HCT116 (cell line): Measurements from ENCODE around the gene MBTPS1. TPM values are rescaled to one million over a fixed set of nuclear protein-coding genes. Genes with fewer than 3 reads are reported as not detected.

Source experiments
- ATAC-seq: fragments of 200-7000 bp; cut with Tn5 transposase; 2 replicates; pipeline ENCODE4 v1.9.1; 2020; ENCODE audit warnings: mild to moderate bottlenecking, moderate library complexity
- BruUV-seq: library from RNA; stranded (reverse); fragments of 400-500 nt; replicated peaks from 2 replicates; lab custom pipeline; 2021; lab: Mats Ljungman, UMichigan
- CTCF ChIA-PET: fragments of 300-600 bp; sonication (Branson Sonifier 250); formaldehyde crosslinking; loops from one replicate; lab custom pipeline; 2021; ENCODE audit warnings: antibody characterized with exemption; lab: Charles Lee
- POLR2A ChIA-PET: fragments of 300-600, 350-600 bp; sonication (Branson Sonifier 250); formaldehyde crosslinking; loops from one replicate; lab custom pipeline; 2021; ENCODE audit warnings: antibody characterized with exemption; lab: Charles Lee
- RAD21 ChIA-PET, 2 experiments: fragments of 300-600 bp; sonication (Branson Sonifier 250); formaldehyde crosslinking; loops; one replicate each; lab custom pipeline; 2023; ENCODE audit warnings: low total read pairs in 2 of 2; ENCODE audit not compliant: uncharacterized antibody in 2 of 2, unreplicated experiment in 2 of 2, low non-redundant PET in 1 of 2; lab: Charles Lee
- DNase-seq: peaks from one replicate; pipeline ENCODE4 v3.0.0-alpha.2; 2010; ENCODE audit warnings: low read depth, low spot score
- H2AFZ ChIP-seq: fragments of 200-600 bp; shearing (Covaris generic), sonication (generic); 2 replicates; pipeline ENCODE4 v1.6.1; 2017; ENCODE audit warnings: low read depth, mixed run types, mixed read lengths, antibody characterized with exemption, low read length; ENCODE audit not compliant: poor library complexity, severe bottlenecking
- H3K27ac ChIP-seq: 2 replicates; pipeline ENCODE4 v1.5.1; 2012; ENCODE audit warnings: low read depth, low read length
- H3K27me3 ChIP-seq: fragments of 200-600 bp; sonication (generic); 2 replicates; pipeline ENCODE4 v1.6.1; 2016; ENCODE audit warnings: mixed run types, low read length, mixed read lengths; ENCODE audit not compliant: insufficient read depth
- H3K36me3 ChIP-seq, 2 experiments: fragments of 200-500 bp in 1 of 2; fragments of 200-600 bp in 1 of 2; sonication (Bioruptor generic) in 1 of 2; sonication (generic) in 1 of 2; 2 replicates each; pipeline versions ENCODE4 v1.5.1 to v1.6.1; 2014 to 2016; ENCODE audit warnings: low read length in 2 of 2, inconsistent platforms in 1 of 2, mixed read lengths in 1 of 2, mixed run types in 1 of 2; ENCODE audit not compliant: insufficient read depth in 2 of 2, control insufficient read depth in 1 of 2
- H3K4me1 ChIP-seq, 2 experiments: fragments of 200-600 bp in 1 of 2; sonication (generic) in 1 of 2; 2 replicates each; pipeline versions ENCODE4 v1.5.1 to v1.6.1; 2012 to 2017; ENCODE audit warnings: low read length in 2 of 2, inconsistent platforms in 1 of 2, mild to moderate bottlenecking in 1 of 2, mixed read lengths in 1 of 2, mixed run types in 1 of 2, moderate library complexity in 1 of 2; ENCODE audit not compliant: insufficient read depth in 2 of 2, control insufficient read depth in 1 of 2
- H3K4me2 ChIP-seq: fragments of 200-600 bp; sonication (generic); 2 replicates; pipeline ENCODE4 v1.6.1; 2017; ENCODE audit warnings: mixed run types, low read length, mixed read lengths
- H3K4me3 ChIP-seq, 2 experiments: fragments of 200-600 bp in 1 of 2; sonication (generic) in 1 of 2; replicated peaks in 1 of 2; 2 replicates each; pipeline ENCODE4 v1.5.1; 2011 to 2016; ENCODE audit warnings: low read length in 2 of 2, control low read depth in 1 of 2, low read depth in 1 of 2, mild to moderate bottlenecking in 1 of 2, mixed read lengths in 1 of 2, mixed run types in 1 of 2
- H3K79me2 ChIP-seq: fragments of 200-600 bp; sonication (generic); 2 replicates; pipeline ENCODE4 v1.6.1; 2017; ENCODE audit warnings: mild to moderate bottlenecking, mixed run types, low read length, moderate library complexity, mixed read lengths; ENCODE audit not compliant: insufficient read depth
- H3K9ac ChIP-seq: fragments of 200-600 bp; sonication (generic); 2 replicates; pipeline ENCODE4 v1.6.1; 2016; ENCODE audit warnings: low read length, mixed read lengths
- H3K9me2 ChIP-seq: fragments of 200-600 bp; sonication (generic), shearing (Covaris generic); 2 replicates; pipeline ENCODE4 v1.6.1; 2017; ENCODE audit warnings: mixed run types, mild to moderate bottlenecking, moderate library complexity; ENCODE audit not compliant: insufficient read depth
- H3K9me3 ChIP-seq, 2 experiments: fragments of 200-500 bp in 1 of 2; fragments of 200-600 bp in 1 of 2; sonication (Bioruptor generic) in 1 of 2; sonication (generic) in 1 of 2; 2 replicates each; pipeline ENCODE4 v1.6.1; 2014 to 2017; ENCODE audit warnings: low read length in 2 of 2, mixed read lengths in 2 of 2, inconsistent platforms in 1 of 2, low read depth in 1 of 2, mild to moderate bottlenecking in 1 of 2, mixed run types in 1 of 2, moderate library complexity in 1 of 2; ENCODE audit not compliant: control insufficient read depth in 1 of 2, insufficient read depth in 1 of 2
- H4K20me1 ChIP-seq: fragments of 200-600 bp; sonication (generic), shearing (Covaris generic); 2 replicates; pipeline ENCODE4 v1.6.1; 2017; ENCODE audit warnings: mixed run types, mild to moderate bottlenecking, moderate library complexity; ENCODE audit not compliant: insufficient read depth
- CBX3 ChIP-seq: IDR thresholded peaks from 2 replicates; pipeline ENCODE4 v1.6.1; 2012; ENCODE audit warnings: low read depth
- CTCF ChIP-seq, 3 experiments: fragments of 200-600 bp in 1 of 3; sonication (generic) in 1 of 3; IDR thresholded peaks in 2 of 3; conservative IDR thresholded peaks in 1 of 3; 2 replicates each; pipeline ENCODE4 v1.5.1; 2012 to 2017; ENCODE audit warnings: low read depth in 2 of 3, low read length in 2 of 3, antibody characterized with exemption in 1 of 3, borderline replicate concordance in 1 of 3, control low read depth in 1 of 3, mild to moderate bottlenecking in 1 of 3, mixed read lengths in 1 of 3, mixed run types in 1 of 3, moderate library complexity in 1 of 3; ENCODE audit not compliant: insufficient read depth in 1 of 3
- ELF1 ChIP-seq: IDR thresholded peaks from 2 replicates; pipeline ENCODE4 v1.6.1; 2012; ENCODE audit warnings: low read depth, borderline replicate concordance
- POLR2AphosphoS5 ChIP-seq: IDR thresholded peaks from 2 replicates; pipeline ENCODE4 v1.6.1; 2011; ENCODE audit warnings: mild to moderate bottlenecking, low read depth, low read length, moderate library complexity
- SRF ChIP-seq: IDR thresholded peaks from 2 replicates; pipeline ENCODE4 v1.6.1; 2012; ENCODE audit warnings: low read depth
- YY1 ChIP-seq: IDR thresholded peaks from 2 replicates; pipeline ENCODE4 v1.6.1; 2011; ENCODE audit warnings: low read length, low read depth, moderate library complexity, mild to moderate bottlenecking; ENCODE audit not compliant: insufficient replicate concordance; ENCODE audit errors: extremely low read depth
- intact Hi-C: fragments of 100-400 bp; cut with micrococcal nuclease; formaldehyde crosslinking; loops from 2 replicates; pipeline ENCODE4 v1.10.0; 2022
- total RNA-seq: library from RNA; stranded (reverse); gene quantifications from one replicate; pipeline ENCODE4 v1.2.1, GENCODE V29; 2021; ENCODE audit not compliant: unreplicated experiment

MBTPS1 gene
- total RNA-seq, 1 experiment from 2014 or later: 111 TPM

- no peak for TF ChIP-seq CTCF (IDR thresholded peaks at IDR 0.05 in 2 of 3, conservative IDR thresholded peaks at IDR 0.05 in 1 of 3; ENCODE audit: borderline replicate concordance in 1 of 3, insufficient read depth in 1 of 3, low read depth in 2 of 3, low read length in 2 of 3)
- TF ChIP-seq CBX3: no peak
Measured at GRCh38 chr16:84091460-84091859, 25.3 kb downstream of the MBTPS1 start (continued).

GRCh38 chr16:84090211-84090610 is 26.5 kb downstream of the MBTPS1 start:
- Histone ChIP-seq H3K27me3 (no peaks in the 10 kb centered on the region), H3K4me2 (no peak overlapping the region), H2AFZ (no peak overlapping the region), H4K20me1 (no peaks in the 10 kb centered on the region), H3K9me2 (no peaks in the 10 kb centered on the region), H3K27ac (no peak overlapping the region), H3K9me3 (no peaks in the 10 kb centered on the region), H3K9ac (no peak overlapping the region), H3K4me3 (no peak overlapping the region), H3K4me1 (no peaks in the 10 kb centered on the region), H3K79me2 (no peaks in the 10 kb centered on the region), H3K36me3 (peaks cover 47 to 72% of the 10 kb centered on the region in 2 experiments; a peak in 3 of 4 replicates)
- intact Hi-C loops: no loop called here
- BruUV-seq: no TSS peak
- CTCF ChIA-PET: interaction anchor here (1.2 to 2.0 kb wide), 2 partner anchors 12 to 97 kb away, joined by 4 to 10 read pairs; partner anchors contain the start of gene TAF1C
- POLR2A ChIA-PET: no interaction called here
- TF ChIP-seq POLR2AphosphoS5 (no peak), YY1 (no peak), ELF1 (no peak), SRF (no peak)
- RAD21 ChIA-PET: no interaction called here
- no peak for ATAC-seq
- no peak for DNase-seq
